ENCODE measurements around the gene ELMO1. TPM values are rescaled to one million over a fixed set of nuclear protein-coding genes. Genes with fewer than 3 reads are reported as not detected.

Gene ELMO1
- total and polyA plus RNA-seq, 2 experiments from 2014 or later = 9.6 to 10.8 TPM

DNA sequence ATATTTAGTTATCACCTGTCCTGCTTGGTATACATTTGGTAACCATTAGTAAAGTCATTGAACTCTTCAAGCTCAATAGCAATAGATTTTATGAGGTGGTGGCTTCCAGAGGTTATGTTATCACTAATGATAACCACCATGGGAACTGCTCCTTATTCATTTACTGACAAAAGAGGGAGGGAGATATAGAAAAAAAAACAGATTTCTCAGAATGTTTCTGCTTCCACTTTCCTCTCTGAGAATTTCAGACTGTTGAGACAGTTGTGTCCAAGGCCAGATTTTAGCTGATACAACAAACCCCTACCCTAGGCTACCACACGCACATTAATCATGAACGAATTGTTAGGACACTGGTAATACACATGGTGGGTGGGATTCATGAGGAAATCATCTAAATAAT is 570.4 kb downstream of the ELMO1 start:
- DNase-seq (ENCODE audit: low read depth in 1 of 2, low spot score in 1 of 2) = no peak
- Histone ChIP-seq H3K27me3 (no peaks in the 10 kb centered on the region), H3K36me3 (no peaks in the 10 kb centered on the region), H3K9me3 (ENCODE audit: low read depth) (no peaks in the 10 kb centered on the region), H3K27ac (no peak overlapping the region), H3K4me1 (ENCODE audit: low read depth) (peaks cover 24% of the 10 kb centered on the region), H3K4me3 (no peak overlapping the region)
- TF ChIP-seq, protein P1, sequence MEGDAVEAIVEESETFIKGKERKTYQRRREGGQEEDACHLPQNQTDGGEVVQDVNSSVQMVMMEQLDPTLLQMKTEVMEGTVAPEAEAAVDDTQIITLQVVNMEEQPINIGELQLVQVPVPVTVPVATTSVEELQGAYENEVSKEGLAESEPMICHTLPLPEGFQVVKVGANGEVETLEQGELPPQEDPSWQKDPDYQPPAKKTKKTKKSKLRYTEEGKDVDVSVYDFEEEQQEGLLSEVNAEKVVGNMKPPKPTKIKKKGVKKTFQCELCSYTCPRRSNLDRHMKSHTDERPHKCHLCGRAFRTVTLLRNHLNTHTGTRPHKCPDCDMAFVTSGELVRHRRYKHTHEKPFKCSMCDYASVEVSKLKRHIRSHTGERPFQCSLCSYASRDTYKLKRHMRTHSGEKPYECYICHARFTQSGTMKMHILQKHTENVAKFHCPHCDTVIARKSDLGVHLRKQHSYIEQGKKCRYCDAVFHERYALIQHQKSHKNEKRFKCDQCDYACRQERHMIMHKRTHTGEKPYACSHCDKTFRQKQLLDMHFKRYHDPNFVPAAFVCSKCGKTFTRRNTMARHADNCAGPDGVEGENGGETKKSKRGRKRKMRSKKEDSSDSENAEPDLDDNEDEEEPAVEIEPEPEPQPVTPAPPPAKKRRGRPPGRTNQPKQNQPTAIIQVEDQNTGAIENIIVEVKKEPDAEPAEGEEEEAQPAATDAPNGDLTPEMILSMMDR (IDR thresholded peaks at IDR 0.05; ENCODE audit: low read depth, low read length) = no peak

DNA sequence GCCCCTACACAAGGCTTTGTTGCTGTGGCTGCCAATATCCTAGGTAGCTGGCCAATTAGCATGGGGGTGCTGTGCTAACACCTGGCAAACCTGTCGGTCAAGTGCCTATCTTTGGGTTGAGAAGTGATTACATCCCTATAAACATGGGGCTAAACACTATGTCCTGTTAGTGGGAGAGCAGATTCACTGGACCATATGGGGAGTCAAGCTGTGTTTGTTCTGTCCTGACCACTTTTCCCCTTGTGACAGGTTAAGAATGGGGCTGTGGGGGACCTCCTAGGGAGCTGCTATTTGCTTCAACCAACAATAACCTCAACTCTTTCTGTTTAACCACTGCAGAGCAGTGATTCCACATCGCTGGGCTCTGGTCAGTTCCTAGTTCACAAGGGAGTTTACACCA is 572.9 kb downstream of the ELMO1 start:
- no peak for DNase-seq (ENCODE audit: low read depth in 1 of 2, low spot score in 1 of 2)
- H3K9me3 ChIP-seq (ENCODE audit: low read depth) = no peaks in the 10 kb centered on the region
- H3K27ac ChIP-seq = no peak overlapping the region
- no peaks in the 10 kb centered on the region for H3K27me3 ChIP-seq
- peaks cover 21% of the 10 kb centered on the region for H3K4me1 ChIP-seq (ENCODE audit: low read depth)
- TF ChIP-seq, protein P1 (IDR thresholded peaks at IDR 0.05; ENCODE audit: low read depth, low read length) = no peak
- no peaks in the 10 kb centered on the region for H3K36me3 ChIP-seq
- no peak overlapping the region for H3K4me3 ChIP-seq

DNA sequence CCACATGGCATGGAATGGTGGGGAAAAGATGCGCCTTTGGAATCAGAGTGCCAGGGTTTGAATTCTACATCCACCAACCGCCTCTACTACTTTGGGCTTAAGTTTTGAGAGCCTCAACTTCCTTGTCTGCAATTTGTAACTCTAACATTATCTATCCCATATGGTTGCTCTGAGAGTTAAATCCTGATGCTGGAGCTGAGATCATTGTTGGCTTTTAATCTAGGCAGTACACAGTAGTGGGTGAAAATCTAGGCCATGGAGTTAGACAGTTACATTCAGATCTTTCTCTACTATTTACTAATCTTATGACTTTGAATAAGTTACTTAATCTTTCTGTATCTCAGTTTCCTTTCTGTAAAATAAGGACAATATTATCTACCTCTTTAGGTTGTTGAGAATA is 574.6 kb downstream of the ELMO1 start:
- Histone ChIP-seq H3K36me3 (no peaks in the 10 kb centered on the region), H3K27ac (no peak overlapping the region), H3K9me3 (ENCODE audit: low read depth) (no peaks in the 10 kb centered on the region), H3K27me3 (no peaks in the 10 kb centered on the region), H3K4me1 (ENCODE audit: low read depth) (peaks cover 27% of the 10 kb centered on the region), H3K4me3 (no peak overlapping the region)
- TF ChIP-seq, protein P1 (IDR thresholded peaks at IDR 0.05; ENCODE audit: low read depth, low read length) = no peak
- no peak for DNase-seq (ENCODE audit: low read depth in 1 of 2, low spot score in 1 of 2)

DNA sequence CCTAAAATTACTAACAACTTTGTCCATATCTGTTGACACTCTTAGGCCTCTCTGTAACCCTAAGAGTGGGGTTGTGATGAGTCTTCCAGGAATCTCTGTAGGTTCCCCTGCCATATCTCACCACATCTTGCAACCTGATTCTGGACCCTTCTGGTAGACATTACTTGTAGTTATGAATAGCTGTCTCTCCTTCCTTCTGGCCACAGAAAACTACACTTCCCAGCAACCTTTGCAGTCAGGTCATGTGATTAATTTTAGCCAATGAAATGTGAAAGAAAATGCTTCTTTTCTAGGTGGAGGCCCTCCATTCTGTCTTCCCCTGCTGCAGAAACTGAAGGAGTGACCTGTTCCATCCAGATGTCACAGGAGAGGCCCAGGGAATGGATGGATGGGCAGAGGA is 576.8 kb downstream of the ELMO1 start:
- H3K27me3 ChIP-seq = no peaks in the 10 kb centered on the region
- peak in 1 of 2 donors; percentile 29 for DNase-seq (ENCODE audit: low read depth in 1 of 2, low spot score in 1 of 2)
- TF ChIP-seq, protein P1 (IDR thresholded peaks at IDR 0.05; ENCODE audit: low read depth, low read length) = no peak
- no peaks in the 10 kb centered on the region for H3K9me3 ChIP-seq (ENCODE audit: low read depth)
- H3K27ac ChIP-seq = peak overlapping the region; percentile 73
- peaks cover 27% of the 10 kb centered on the region for H3K4me1 ChIP-seq (ENCODE audit: low read depth)
- no peaks in the 10 kb centered on the region for H3K36me3 ChIP-seq
- no peak overlapping the region for H3K4me3 ChIP-seq

DNA sequence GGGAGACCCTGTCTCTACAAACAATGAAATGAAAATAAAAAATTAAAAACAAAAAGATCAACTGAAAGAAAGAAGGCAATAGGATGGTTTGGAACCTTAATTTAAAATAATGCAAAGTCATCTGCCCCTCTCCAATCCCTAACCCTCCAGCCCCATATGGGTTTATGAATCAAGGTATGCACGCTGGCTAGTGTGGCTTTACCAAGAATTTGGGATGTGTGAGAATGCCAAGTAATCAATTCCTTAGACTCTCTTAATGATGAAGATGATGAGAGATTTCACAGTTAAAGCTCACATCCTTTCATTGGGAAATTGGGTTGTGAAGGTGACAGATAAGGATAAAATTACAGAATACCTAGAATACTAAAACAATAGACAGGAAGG is 577.3 kb downstream of the ELMO1 start:
- TF ChIP-seq, protein P1 (IDR thresholded peaks at IDR 0.05; ENCODE audit: low read depth, low read length) = no peak
- H3K36me3 ChIP-seq = no peaks in the 10 kb centered on the region
- peak overlapping the region; percentile 73 for H3K27ac ChIP-seq
- H3K9me3 ChIP-seq (ENCODE audit: low read depth) = no peaks in the 10 kb centered on the region
- H3K27me3 ChIP-seq = no peaks in the 10 kb centered on the region
- DNase-seq (ENCODE audit: low read depth in 1 of 2, low spot score in 1 of 2) = no peak
- no peak overlapping the region for H3K4me3 ChIP-seq
- H3K4me1 ChIP-seq (ENCODE audit: low read depth) = peaks cover 27% of the 10 kb centered on the region
